Osteocyte (in vitro differentiated cells): ENCODE measurements around the gene SLC5A6. TPM values are rescaled to one million over a fixed set of nuclear protein-coding genes. Genes with fewer than 3 reads are reported as not detected.

ENCODE experiments used
- DNase-seq: peaks from one replicate; pipeline ENCODE4 v3.0.0; 2021; ENCODE audit warnings: mixed read lengths; ENCODE audit not compliant: unreplicated experiment; ENCODE audit errors: extremely low spot score
- H3K27ac Mint-ChIP-seq: one replicate; pipeline ENCODE4 v1.8.0; 2021; ENCODE audit warnings: mild to moderate bottlenecking, mixed read lengths; ENCODE audit not compliant: unreplicated experiment
- H3K27me3 Mint-ChIP-seq: one replicate; pipeline ENCODE4 v1.8.0; 2021; ENCODE audit warnings: mixed read lengths; ENCODE audit not compliant: unreplicated experiment
- H3K36me3 Mint-ChIP-seq: one replicate; pipeline ENCODE4 v1.8.0; 2021; ENCODE audit warnings: mixed read lengths; ENCODE audit not compliant: unreplicated experiment
- H3K4me1 Mint-ChIP-seq: one replicate; pipeline ENCODE4 v1.8.0; 2021; ENCODE audit warnings: mixed read lengths; ENCODE audit not compliant: unreplicated experiment
- H3K4me3 Mint-ChIP-seq: one replicate; pipeline ENCODE4 v1.8.0; 2021; ENCODE audit warnings: mild to moderate bottlenecking, moderate library complexity, mixed read lengths; ENCODE audit not compliant: unreplicated experiment
- H3K9me3 Mint-ChIP-seq: one replicate; pipeline ENCODE4 v1.8.0; 2021; ENCODE audit warnings: mixed read lengths; ENCODE audit not compliant: unreplicated experiment
- total RNA-seq: library from RNA; stranded (reverse); gene quantifications from 2 replicates; pipeline ENCODE4 v1.2.1, GENCODE V29; 2021
- TF ChIP-seq, protein P1 (sequence below): fragments of 200-600 bp; sonication (generic); IDR thresholded peaks from 2 replicates; pipeline ENCODE4 v1.5.0; 2021; ENCODE audit warnings: antibody characterized with exemption, mild to moderate bottlenecking, moderate library complexity

SLC5A6 gene
- total RNA-seq, 1 donor from 2014 or later = 33.3 TPM

- H3K9me3 Mint-ChIP-seq = no peaks in the 10 kb centered on the region
- no peak overlapping the region for H3K4me3 Mint-ChIP-seq
- no peak for DNase-seq
- TF ChIP-seq, protein P1, sequence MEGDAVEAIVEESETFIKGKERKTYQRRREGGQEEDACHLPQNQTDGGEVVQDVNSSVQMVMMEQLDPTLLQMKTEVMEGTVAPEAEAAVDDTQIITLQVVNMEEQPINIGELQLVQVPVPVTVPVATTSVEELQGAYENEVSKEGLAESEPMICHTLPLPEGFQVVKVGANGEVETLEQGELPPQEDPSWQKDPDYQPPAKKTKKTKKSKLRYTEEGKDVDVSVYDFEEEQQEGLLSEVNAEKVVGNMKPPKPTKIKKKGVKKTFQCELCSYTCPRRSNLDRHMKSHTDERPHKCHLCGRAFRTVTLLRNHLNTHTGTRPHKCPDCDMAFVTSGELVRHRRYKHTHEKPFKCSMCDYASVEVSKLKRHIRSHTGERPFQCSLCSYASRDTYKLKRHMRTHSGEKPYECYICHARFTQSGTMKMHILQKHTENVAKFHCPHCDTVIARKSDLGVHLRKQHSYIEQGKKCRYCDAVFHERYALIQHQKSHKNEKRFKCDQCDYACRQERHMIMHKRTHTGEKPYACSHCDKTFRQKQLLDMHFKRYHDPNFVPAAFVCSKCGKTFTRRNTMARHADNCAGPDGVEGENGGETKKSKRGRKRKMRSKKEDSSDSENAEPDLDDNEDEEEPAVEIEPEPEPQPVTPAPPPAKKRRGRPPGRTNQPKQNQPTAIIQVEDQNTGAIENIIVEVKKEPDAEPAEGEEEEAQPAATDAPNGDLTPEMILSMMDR = no peak
- no peaks in the 10 kb centered on the region for H3K27me3 Mint-ChIP-seq
- H3K36me3 Mint-ChIP-seq = peaks cover 57% of the 10 kb centered on the region
- H3K4me1 Mint-ChIP-seq = no peaks in the 10 kb centered on the region
- no peak overlapping the region for H3K27ac Mint-ChIP-seq
Measured at GRCh38 chr2:27241761-27242613, 29.9 kb upstream of the SLC5A6 start.

- H3K36me3 Mint-ChIP-seq = peaks cover 65% of the 10 kb centered on the region
- no peaks in the 10 kb centered on the region for H3K27me3 Mint-ChIP-seq
- no peak overlapping the region for H3K27ac Mint-ChIP-seq
- no peak for DNase-seq
- H3K9me3 Mint-ChIP-seq = no peaks in the 10 kb centered on the region
- H3K4me3 Mint-ChIP-seq = no peak overlapping the region
- TF ChIP-seq, protein P1 = no peak
- no peaks in the 10 kb centered on the region for H3K4me1 Mint-ChIP-seq
Measured at GRCh38 chr2:27240406-27240805, 28.3 kb upstream of the SLC5A6 start.

GRCh38 chr2:27238976-27239375 lies 26.9 kb upstream of the SLC5A6 start:
- H3K27ac Mint-ChIP-seq = no peak overlapping the region
- TF ChIP-seq, protein P1 = no peak
- H3K36me3 Mint-ChIP-seq = peaks cover 73% of the 10 kb centered on the region
- H3K27me3 Mint-ChIP-seq = no peaks in the 10 kb centered on the region
- H3K4me1 Mint-ChIP-seq = no peaks in the 10 kb centered on the region
- no peak for DNase-seq
- no peak overlapping the region for H3K4me3 Mint-ChIP-seq
- no peaks in the 10 kb centered on the region for H3K9me3 Mint-ChIP-seq

DNA sequence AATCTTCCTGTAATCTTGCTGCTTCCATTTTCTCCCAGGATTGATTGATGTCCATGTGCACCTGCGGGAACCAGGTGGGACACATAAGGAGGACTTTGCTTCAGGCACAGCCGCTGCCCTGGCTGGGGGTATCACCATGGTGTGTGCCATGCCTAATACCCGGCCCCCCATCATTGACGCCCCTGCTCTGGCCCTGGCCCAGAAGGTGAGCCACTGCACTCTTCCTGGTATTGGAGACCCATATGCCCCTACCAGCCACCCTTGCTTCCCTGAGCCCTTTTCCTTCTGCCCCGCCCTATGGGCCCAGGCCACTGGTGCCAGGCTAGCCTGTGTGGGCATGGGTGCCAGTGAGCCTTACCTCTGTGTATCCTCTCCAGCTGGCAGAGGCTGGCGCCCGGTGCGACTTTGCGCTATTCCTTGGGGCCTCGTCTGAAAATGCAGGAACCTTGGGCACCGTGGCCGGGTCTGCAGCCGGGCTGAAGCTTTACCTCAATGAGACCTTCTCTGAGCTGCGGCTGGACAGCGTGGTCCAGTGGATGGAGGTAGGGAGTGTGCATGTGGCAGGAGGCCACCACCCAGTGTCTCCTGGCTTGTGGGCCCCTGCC lies 25.4 kb upstream of the SLC5A6 start:
- DNase-seq = no peak
- no peaks in the 10 kb centered on the region for H3K4me1 Mint-ChIP-seq
- no peak overlapping the region for H3K27ac Mint-ChIP-seq
- H3K27me3 Mint-ChIP-seq = no peaks in the 10 kb centered on the region
- H3K4me3 Mint-ChIP-seq = no peak overlapping the region
- peaks cover 73% of the 10 kb centered on the region for H3K36me3 Mint-ChIP-seq
- TF ChIP-seq, protein P1 = no peak
- H3K9me3 Mint-ChIP-seq = no peaks in the 10 kb centered on the region

DNA sequence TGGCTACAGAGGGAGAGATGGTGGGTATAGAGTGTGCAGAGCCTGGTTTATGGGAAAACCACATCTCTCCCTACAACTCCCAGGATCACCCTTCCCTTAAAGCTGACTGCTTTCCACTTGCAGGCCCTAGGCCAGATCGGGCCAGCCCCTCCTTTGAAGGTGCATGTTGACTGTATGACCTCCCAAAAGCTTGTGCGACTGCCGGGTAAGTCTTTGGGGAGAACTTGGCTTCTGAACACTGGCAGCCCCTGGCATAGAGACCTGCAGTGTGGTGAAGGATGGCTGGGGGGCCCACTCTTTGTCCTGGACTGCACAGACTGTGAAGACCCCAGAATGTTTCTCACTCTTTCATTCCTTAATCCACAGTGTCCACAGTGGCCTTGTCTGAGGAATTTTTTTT lies 24.6 kb upstream of the SLC5A6 start:
- no peaks in the 10 kb centered on the region for H3K9me3 Mint-ChIP-seq
- no peak overlapping the region for H3K27ac Mint-ChIP-seq
- H3K36me3 Mint-ChIP-seq = peaks cover 75% of the 10 kb centered on the region
- no peaks in the 10 kb centered on the region for H3K4me1 Mint-ChIP-seq
- no peak for DNase-seq
- TF ChIP-seq, protein P1 = no peak
- no peak overlapping the region for H3K4me3 Mint-ChIP-seq
- H3K27me3 Mint-ChIP-seq = no peaks in the 10 kb centered on the region
